Hepatocyte (in vitro differentiated cells): Measurements from ENCODE around the gene HLA-B. TPM values are rescaled to one million over a fixed set of nuclear protein-coding genes. Genes with fewer than 3 reads are reported as not detected.
A peak's percentile ranks its signal among the peaks of the same experiment; 100 is the strongest.

Experiments
- DNase-seq: peaks from one replicate; pipeline ENCODE4 v3.0.0-alpha.2; 2016; ENCODE audit warnings: low spot score
- H2AFZ ChIP-seq: fragments of 200-600 bp; sonication (generic); 2 replicates; pipeline ENCODE4 v1.6.0; 2016; ENCODE audit warnings: antibody characterized with exemption, mild to moderate bottlenecking
- H3K27ac ChIP-seq: fragments of 200-600 bp; sonication (generic); 2 replicates; pipeline ENCODE4 v1.5.1; 2016; ENCODE audit warnings: mild to moderate bottlenecking
- H3K27me3 ChIP-seq: fragments of 200-600 bp; sonication (generic); 2 replicates; pipeline ENCODE4 v1.6.1; 2016
- H3K36me3 ChIP-seq: fragments of 200-600 bp; sonication (generic); replicated peaks from 2 replicates; pipeline ENCODE4 v1.5.1; 2016; ENCODE audit warnings: low read depth; ENCODE audit not compliant: insufficient read depth
- H3K4me1 ChIP-seq: fragments of 200-600 bp; sonication (generic); 2 replicates; pipeline ENCODE4 v1.5.1; 2016; ENCODE audit warnings: mild to moderate bottlenecking, moderate library complexity; ENCODE audit not compliant: insufficient read depth
- H3K4me2 ChIP-seq: fragments of 200-600 bp; sonication (generic); 2 replicates; pipeline ENCODE4 v1.6.0; 2016
- H3K4me3 ChIP-seq: fragments of 200-600 bp; sonication (generic); 2 replicates; pipeline ENCODE4 v1.5.1; 2016; ENCODE audit warnings: mild to moderate bottlenecking
- H3K79me2 ChIP-seq: fragments of 200-600 bp; sonication (generic); 2 replicates; pipeline ENCODE4 v1.6.0; 2017; ENCODE audit warnings: mild to moderate bottlenecking
- H3K9me2 ChIP-seq: fragments of 200-600 bp; sonication (generic); replicated peaks from 2 replicates; pipeline ENCODE4 v1.6.0; 2017; ENCODE audit warnings: mild to moderate bottlenecking; ENCODE audit not compliant: insufficient read depth
- H3K9me3 ChIP-seq: fragments of 200-600 bp; sonication (generic); 2 replicates; pipeline ENCODE4 v1.5.1; 2016; ENCODE audit warnings: low read depth, mild to moderate bottlenecking
- H4K20me1 ChIP-seq: fragments of 200-600 bp; sonication (generic); 2 replicates; pipeline ENCODE4 v1.6.0; 2016; ENCODE audit warnings: mild to moderate bottlenecking; ENCODE audit not compliant: insufficient read depth, poor library complexity, severe bottlenecking
- CTCF ChIP-seq: fragments of 200-600 bp; sonication (generic); IDR thresholded peaks from 2 replicates; pipeline ENCODE4 v1.5.1; 2016; ENCODE audit warnings: antibody characterized with exemption, mild to moderate bottlenecking; ENCODE audit not compliant: poor library complexity
- EZH2 ChIP-seq: fragments of 200-600 bp; sonication (generic); IDR thresholded peaks from 2 replicates; pipeline ENCODE4 v1.6.1; 2016; ENCODE audit warnings: antibody characterized with exemption, mild to moderate bottlenecking, borderline replicate concordance
- EZH2phosphoT487 ChIP-seq: fragments of 200-600 bp; sonication (generic); IDR thresholded peaks from one replicate; pipeline ENCODE4 v1.6.1; 2018; ENCODE audit warnings: antibody characterized with exemption, mild to moderate bottlenecking, low read depth, moderate library complexity; ENCODE audit not compliant: unreplicated experiment, severe bottlenecking
- WGBS: methylation state at CpG from one replicate; pipeline ENCODE4 v1.1.6; 2016; ENCODE audit warnings: low lambda C conversion rate; ENCODE audit errors: missing lambda C conversion rate; 5-methylcytosine and 5-hydroxymethylcytosine counted together
- polyA plus RNA-seq: library from polyadenylated mRNA; unstranded; fragments of >200 nt; fragmentation: Nextera tagmentation; extraction: Ambion mirVana; gene quantifications from 2 replicates; pipeline ENCODE4 v1.2.1, GENCODE V29; 2016
- total RNA-seq: library from RNA; depleted of rRNA; stranded (reverse); fragments of >200 nt; gene quantifications from 2 replicates; pipeline ENCODE4 v1.2.3, GENCODE V29; 2014

HLA-B gene
- total and polyA plus RNA-seq, 2 experiments from 2014 or later = 52.2 to 151 TPM

GRCh38 chr6:31309641-31310040 lies 47.3 kb downstream of the HLA-B start:
- Histone ChIP-seq H3K27me3 (peaks cover 5% of the 10 kb centered on the region), H4K20me1 (no peaks in the 10 kb centered on the region), H3K27ac (no peak overlapping the region), H2AFZ (no peak overlapping the region), H3K4me3 (no peak overlapping the region), H3K4me2 (no peak overlapping the region), H3K79me2 (no peaks in the 10 kb centered on the region), H3K36me3 (no peaks in the 10 kb centered on the region), H3K9me3 (no peaks in the 10 kb centered on the region), H3K4me1 (no peaks in the 10 kb centered on the region), H3K9me2 (no peaks in the 10 kb centered on the region)
- 58% methylated on average over 2 of the region's 2 CpGs for WGBS
- TF ChIP-seq EZH2phosphoT487 (no peak), EZH2 (no peak), CTCF (no peak)
- no peak for DNase-seq

- TF ChIP-seq CTCF (no peak), EZH2 (no peak), EZH2phosphoT487 (no peak)
- no peak overlapping the region for H3K27ac ChIP-seq
These were observed 48.2 kb downstream of the HLA-B start for GRCh38 chr6:31308845-31309175.

GRCh38 chr6:31308050-31308844 lies 48.7 kb downstream of the HLA-B start:
- peak; percentile 9 for DNase-seq
- H3K4me1 ChIP-seq = no peaks in the 10 kb centered on the region
- H3K9me3 ChIP-seq = no peaks in the 10 kb centered on the region
- no peaks in the 10 kb centered on the region for H3K79me2 ChIP-seq
- H3K4me3 ChIP-seq = no peak overlapping the region
- H3K27ac ChIP-seq = no peak overlapping the region
- 27% methylated on average over 16 of the region's 57 CpGs for WGBS
- H3K4me2 ChIP-seq = peak overlapping the region; percentile 51
- no peaks in the 10 kb centered on the region for H3K9me2 ChIP-seq
- H2AFZ ChIP-seq = no peak overlapping the region
- no peaks in the 10 kb centered on the region for H4K20me1 ChIP-seq
- peaks cover 9% of the 10 kb centered on the region for H3K27me3 ChIP-seq
- TF ChIP-seq EZH2phosphoT487 = no peak
- TF ChIP-seq CTCF = no peak
- TF ChIP-seq EZH2 = no peak
- no peaks in the 10 kb centered on the region for H3K36me3 ChIP-seq

More at GRCh38 chr6:31308845-31309175, 48.2 kb downstream of the HLA-B start:
- Histone ChIP-seq H3K4me1 (no peaks in the 10 kb centered on the region), H3K4me3 (no peak overlapping the region), H3K9me3 (no peaks in the 10 kb centered on the region), H3K79me2 (no peaks in the 10 kb centered on the region), H4K20me1 (no peaks in the 10 kb centered on the region), H3K27me3 (peaks cover 4% of the 10 kb centered on the region), H3K9me2 (no peaks in the 10 kb centered on the region), H3K36me3 (no peaks in the 10 kb centered on the region), H2AFZ (no peak overlapping the region), H3K4me2 (peak overlapping the region; percentile 51)
- no peak for DNase-seq
- WGBS = 38% methylated on average over 5 of the region's 11 CpGs
